T-helper 1 cell treated with Interleukin-12 subunit alpha and Interleukin-12 subunit beta and Interleukin-4 antibody, amounts not matched to agents 30 μg/mL and 1 μg/mL, for 36 hours (primary cell): ENCODE results near the gene RHOF.
A peak's percentile ranks its signal among the peaks of the same experiment; 100 is the strongest.

ENCODE experiments used
- H3K27ac Mint-ChIP-seq: one replicate; pipeline ENCODE4 v1.8.0; 2021; ENCODE audit warnings: mild to moderate bottlenecking, mixed read lengths
- H3K27me3 Mint-ChIP-seq: one replicate; pipeline ENCODE4 v1.8.0; 2021; ENCODE audit warnings: low read depth, mixed read lengths
- H3K36me3 Mint-ChIP-seq: one replicate; pipeline ENCODE4 v1.8.0; 2021; ENCODE audit warnings: low read depth, mixed read lengths
- H3K4me1 Mint-ChIP-seq: one replicate; pipeline ENCODE4 v1.8.0; 2021; ENCODE audit warnings: low read depth, mixed read lengths
- H3K4me3 Mint-ChIP-seq: one replicate; pipeline ENCODE4 v1.8.0; 2021; ENCODE audit warnings: mild to moderate bottlenecking, moderate library complexity, mixed read lengths
- H3K9me3 Mint-ChIP-seq: one replicate; pipeline ENCODE4 v1.8.0; 2021; ENCODE audit warnings: mixed read lengths

The RHOF gene, protein sequence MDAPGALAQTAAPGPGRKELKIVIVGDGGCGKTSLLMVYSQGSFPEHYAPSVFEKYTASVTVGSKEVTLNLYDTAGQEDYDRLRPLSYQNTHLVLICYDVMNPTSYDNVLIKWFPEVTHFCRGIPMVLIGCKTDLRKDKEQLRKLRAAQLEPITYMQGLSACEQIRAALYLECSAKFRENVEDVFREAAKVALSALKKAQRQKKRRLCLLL

DNA sequence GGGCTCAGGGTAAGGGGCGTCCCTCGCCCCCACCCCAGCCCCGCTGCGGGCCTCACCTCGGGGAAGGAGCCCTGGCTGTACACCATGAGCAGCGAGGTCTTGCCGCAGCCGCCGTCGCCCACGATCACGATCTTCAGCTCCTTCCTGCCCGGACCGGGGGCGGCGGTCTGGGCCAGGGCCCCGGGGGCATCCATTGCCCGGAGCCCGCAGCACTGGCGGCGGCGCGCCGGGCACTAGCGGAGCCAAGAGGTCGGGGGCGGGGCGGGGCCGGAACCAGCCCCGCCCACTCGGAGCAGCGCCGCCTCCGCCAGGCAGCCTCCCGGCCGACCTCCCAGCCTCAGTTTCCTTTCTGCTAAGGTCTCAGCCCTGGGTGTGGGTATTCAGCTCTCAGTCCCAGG, at the start of gene RHOF:
RHOF (minus strand) TSS at position 249 of the 398 bp plus-strand sequence; CDS start at position 194, 55 bp downstream.
- peaks cover 27% of the 10 kb centered on the region for H3K36me3 Mint-ChIP-seq
- H3K9me3 Mint-ChIP-seq: no peaks in the 10 kb centered on the region
- peak within 1 kb of the TSS; percentile 96 for H3K27ac Mint-ChIP-seq
- peaks cover 47% of the 10 kb centered on the region for H3K4me1 Mint-ChIP-seq
- H3K4me3 Mint-ChIP-seq: peak within 1 kb of the TSS; percentile 91
- no peaks in the 10 kb centered on the region for H3K27me3 Mint-ChIP-seq

DNA sequence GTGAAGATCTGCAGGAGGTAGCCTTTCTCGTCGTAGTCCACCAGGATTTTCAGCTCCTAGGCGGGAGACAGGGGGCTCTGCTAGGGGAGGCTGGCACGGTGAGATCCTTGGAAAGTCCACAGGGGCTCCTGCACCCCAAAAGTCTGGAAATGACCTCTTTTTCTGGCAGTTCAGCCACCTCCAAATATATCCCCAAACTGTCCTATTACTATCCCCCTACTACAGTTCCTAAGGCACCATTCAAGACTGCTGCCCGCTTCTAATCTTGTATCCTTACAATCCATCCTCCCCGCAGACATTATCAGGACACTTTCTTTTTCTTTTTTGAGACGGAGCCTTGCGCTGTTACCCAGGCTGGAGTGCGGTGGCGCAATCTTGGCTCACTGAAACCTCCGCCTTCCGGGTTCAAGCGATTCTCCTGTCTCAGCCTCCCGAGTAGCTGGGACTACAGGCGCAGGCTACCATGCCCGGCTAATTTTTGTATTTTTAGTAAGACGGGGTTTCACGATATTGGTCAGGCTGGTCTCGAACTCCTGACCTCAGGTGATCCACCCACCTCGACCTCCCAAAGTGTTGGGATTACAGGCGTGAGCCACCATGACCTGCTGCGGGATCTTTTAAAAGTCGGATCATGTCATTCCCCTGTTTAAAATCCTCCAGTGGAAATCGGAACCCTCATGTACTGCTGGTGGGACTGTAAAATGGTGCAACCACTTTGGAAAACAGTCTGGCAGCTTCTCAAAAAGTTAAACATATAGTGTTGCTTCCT, 46.7 kb upstream of the RHOF start:
- Mint-ChIP-seq H3K4me3 (peak overlapping the region; percentile 93), H3K4me1 (peaks cover 10% of the 10 kb centered on the region), H3K27me3 (no peaks in the 10 kb centered on the region)

DNA sequence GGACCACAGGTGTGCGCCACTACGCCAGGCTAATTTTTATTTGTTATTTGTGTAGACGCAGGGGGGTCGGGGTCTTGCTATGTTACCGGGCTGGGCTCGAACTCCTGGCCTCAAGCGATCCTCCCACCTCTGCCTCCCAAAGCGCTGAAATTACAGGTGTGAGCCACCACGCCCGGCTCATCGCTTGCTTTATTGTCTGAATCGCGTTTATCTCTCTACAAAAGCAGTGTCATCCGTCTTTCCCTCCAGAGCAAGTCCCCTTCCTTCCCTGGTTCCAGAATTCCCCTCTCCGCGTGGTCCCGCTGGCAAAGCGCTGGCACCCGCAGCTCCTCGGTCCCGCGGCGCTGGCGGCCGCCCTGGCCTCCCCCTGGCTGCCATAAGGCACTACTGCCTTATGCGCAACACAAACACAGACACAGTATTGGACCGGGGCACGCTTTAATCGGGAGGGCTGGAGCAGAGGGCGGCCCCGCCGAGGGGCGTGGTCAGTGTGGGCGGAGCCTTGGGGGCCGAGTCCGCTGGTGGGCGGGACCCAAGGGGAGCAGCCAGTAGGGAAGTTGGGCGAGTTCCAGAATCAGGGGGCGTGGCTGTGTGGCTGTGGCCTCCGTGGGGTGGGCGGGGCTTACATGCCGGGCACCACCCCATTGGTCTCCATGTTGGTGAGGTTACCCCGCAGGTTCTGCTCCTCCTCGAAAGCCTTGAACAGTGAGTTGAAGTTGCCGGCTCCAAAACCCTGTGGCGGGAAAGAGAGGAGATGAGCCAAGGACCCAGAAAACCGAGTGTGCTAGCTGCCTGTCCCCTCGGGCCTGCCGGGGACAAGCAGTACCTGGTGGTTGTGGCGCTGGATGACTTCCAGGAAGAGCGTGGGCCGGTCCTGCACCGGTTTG, 45.9 kb upstream of the RHOF start:
- Mint-ChIP-seq H3K4me3 (peak overlapping the region; percentile 93), H3K9me3 (no peaks in the 10 kb centered on the region), H3K36me3 (no peaks in the 10 kb centered on the region), H3K4me1 (peaks cover 10% of the 10 kb centered on the region), H3K27me3 (no peaks in the 10 kb centered on the region), H3K27ac (peak overlapping the region; percentile 77)

More for the DNA sequence above, 46.7 kb upstream of the RHOF start:
- no peaks in the 10 kb centered on the region for H3K36me3 Mint-ChIP-seq
- peak overlapping the region; percentile 77 for H3K27ac Mint-ChIP-seq
- H3K9me3 Mint-ChIP-seq: no peaks in the 10 kb centered on the region

DNA sequence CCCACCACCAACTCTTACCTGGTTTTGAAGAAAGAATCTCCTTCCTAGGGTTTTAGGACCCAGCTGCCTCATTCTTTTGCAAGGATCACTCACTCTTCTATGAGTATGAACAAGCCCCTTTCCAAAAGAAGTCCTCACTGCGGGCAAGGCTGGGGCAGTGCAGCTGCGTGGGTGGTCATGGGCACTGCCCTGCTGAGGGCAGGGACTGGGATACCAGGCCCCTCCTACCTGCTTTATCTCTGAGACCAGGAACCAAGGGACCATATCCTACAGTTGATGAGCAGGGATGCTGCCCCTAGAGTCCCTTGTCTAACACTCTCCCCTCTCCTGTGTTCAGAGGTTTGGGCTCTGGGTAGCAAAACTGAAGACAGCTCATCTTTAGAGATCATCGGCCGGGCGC, 44.6 kb upstream of the RHOF start:
- Mint-ChIP-seq H3K36me3 (peaks cover 3% of the 10 kb centered on the region), H3K9me3 (no peaks in the 10 kb centered on the region), H3K27me3 (no peaks in the 10 kb centered on the region), H3K4me3 (no peak overlapping the region), H3K27ac (no peak overlapping the region), H3K4me1 (peaks cover 10% of the 10 kb centered on the region)

DNA sequence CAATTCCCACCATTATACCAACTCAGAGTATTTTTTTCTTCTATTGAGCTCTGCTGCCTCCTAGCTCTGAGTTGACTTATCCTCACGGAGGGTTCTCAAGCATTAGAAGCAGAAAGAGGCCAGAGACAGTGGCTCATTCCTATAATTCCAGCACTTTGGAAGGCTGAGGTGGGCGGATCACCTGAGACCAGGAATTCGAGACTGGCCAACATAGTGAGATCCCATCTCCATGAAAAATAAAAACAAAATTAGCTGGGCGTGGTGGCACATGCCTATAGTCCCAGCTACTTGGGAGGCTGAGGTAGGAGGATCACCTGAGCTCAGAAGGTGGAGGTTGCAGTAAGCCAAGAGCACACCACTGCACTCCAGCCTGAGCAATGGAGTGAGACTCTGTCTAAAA, 44.2 kb upstream of the RHOF start:
- H3K9me3 Mint-ChIP-seq: no peaks in the 10 kb centered on the region
- peaks cover 4% of the 10 kb centered on the region for H3K36me3 Mint-ChIP-seq
- H3K4me3 Mint-ChIP-seq: no peak overlapping the region
- H3K27me3 Mint-ChIP-seq: no peaks in the 10 kb centered on the region
- H3K4me1 Mint-ChIP-seq: peaks cover 10% of the 10 kb centered on the region
- no peak overlapping the region for H3K27ac Mint-ChIP-seq

DNA sequence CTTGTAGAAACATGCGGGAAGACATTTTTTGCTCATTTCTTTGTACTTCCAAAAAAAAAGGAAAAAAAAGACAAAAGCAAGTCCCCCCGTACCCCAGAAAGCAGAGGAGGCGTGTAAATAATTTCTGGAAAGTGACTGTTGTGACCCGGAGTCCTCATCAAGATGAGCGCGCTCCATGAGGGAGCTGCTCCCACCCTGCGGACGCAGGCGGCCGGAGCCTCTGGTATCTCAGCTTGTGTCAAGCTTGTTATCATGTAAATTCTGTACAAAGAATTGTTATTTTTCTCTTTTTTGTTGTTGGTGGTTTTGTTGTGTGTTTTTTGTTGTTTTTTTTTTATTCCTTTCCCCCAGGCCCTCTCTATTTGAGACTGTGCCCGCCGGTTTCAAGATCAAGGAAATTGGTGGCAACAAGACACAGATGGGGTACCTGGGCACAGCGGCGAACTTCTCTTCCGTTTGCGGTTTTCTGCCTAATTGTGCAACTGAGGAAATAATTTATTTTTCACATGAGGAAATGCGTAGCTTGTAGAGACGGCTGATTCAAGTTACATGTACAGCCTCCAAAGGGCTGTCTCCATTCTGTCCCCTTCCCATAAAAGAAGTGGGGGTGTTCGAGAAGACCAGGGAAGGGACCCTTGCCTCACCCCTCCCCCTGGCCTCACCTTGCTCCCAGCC, 38.2 kb upstream of the RHOF start:
- H3K4me3 Mint-ChIP-seq: no peak overlapping the region
- H3K36me3 Mint-ChIP-seq: peaks cover 37% of the 10 kb centered on the region
- no peak overlapping the region for H3K27ac Mint-ChIP-seq
- H3K4me1 Mint-ChIP-seq: peaks cover 2% of the 10 kb centered on the region
- no peaks in the 10 kb centered on the region for H3K27me3 Mint-ChIP-seq
- no peaks in the 10 kb centered on the region for H3K9me3 Mint-ChIP-seq

DNA sequence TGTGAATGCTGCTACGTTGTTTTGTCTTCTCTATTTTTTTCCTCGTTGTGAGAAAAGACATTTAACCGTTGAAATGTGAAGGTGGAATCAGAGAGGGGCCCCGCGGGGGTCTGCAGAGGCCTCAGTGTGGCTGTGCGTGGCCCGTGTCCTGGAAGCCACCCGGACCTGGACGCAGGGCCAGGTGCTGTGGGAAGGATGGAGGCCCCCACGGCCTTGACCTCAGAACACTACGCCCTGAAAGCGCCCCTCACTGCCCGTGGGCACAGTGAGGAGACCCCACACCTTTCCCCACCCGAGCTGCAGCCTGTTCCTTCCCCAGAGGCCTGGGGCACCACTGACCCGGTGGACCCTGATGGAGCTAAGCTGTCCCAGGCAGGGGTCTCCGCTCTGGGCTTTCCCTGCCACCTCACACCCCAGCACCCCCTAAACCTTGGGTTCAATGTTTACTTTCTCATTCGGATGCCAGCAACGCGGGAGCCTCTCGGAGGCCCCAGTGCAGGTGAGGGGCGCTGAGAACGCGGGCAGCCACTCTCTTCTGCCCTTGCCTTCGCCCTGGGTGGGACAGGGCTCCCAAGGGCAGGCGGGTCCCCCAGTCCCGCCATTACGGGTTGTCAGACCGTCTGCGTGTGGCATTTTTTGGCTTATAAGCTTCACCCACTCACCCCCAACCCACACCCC, 37.2 kb upstream of the RHOF start:
- Mint-ChIP-seq H3K4me1 (peaks cover 5% of the 10 kb centered on the region), H3K27ac (no peak overlapping the region), H3K9me3 (no peaks in the 10 kb centered on the region), H3K36me3 (peaks cover 43% of the 10 kb centered on the region), H3K27me3 (no peaks in the 10 kb centered on the region), H3K4me3 (no peak overlapping the region)

DNA sequence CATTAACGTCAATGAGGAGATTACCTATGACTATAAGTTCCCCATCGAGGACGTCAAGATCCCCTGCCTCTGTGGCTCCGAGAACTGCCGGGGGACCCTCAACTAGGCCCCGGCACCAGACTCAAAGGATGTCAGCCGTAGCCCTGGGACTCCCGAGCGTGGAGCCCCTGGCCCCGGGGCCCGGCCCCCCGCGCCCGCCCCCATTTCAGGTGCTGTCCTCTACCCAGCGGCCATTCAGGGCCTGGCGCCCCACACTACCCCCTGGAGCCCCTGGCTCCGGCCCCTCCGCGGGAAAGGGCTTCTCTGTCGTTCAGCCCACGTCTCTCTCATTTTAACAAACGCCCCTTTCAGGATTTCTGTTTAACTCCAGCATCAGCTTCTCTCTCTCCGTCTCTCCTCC, 36.6 kb upstream of the RHOF start:
- peaks cover 44% of the 10 kb centered on the region for H3K36me3 Mint-ChIP-seq
- no peak overlapping the region for H3K27ac Mint-ChIP-seq
- no peak overlapping the region for H3K4me3 Mint-ChIP-seq
- H3K4me1 Mint-ChIP-seq: peaks cover 5% of the 10 kb centered on the region
- no peaks in the 10 kb centered on the region for H3K9me3 Mint-ChIP-seq
- H3K27me3 Mint-ChIP-seq: no peaks in the 10 kb centered on the region

DNA sequence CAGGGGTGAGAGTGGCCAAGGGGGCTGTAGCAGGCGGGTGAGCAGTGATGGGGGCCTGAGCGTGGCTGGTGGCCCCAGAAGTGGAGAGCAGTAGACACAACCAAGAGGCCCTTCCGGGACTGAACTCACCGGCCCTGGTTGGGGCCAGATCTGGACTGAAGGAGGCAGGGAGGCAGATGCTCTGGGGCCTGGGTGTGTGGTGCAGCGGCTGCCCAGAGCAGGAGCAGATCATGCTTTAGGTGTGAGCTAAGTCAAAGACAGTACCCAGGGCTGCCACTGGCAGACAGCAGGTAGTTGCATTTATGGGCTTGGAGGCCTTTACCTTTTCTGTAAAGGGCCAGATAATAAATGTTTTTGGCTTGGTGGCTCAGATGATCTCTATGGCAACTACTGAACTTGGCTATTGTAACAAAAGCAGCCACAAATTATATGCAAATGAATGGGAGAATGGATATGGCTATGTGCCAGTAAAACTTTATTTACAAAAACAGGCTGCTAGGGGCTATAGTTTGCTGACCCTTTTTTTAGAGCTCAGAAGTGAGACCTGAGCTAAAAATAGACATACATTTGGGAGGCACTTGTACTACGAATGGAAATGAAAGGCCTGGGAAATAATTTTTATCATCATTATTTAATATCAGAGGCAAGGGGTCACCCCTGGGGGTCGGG, 35.9 kb upstream of the RHOF start:
- Mint-ChIP-seq H3K27me3 (no peaks in the 10 kb centered on the region), H3K4me1 (peaks cover 5% of the 10 kb centered on the region), H3K36me3 (peaks cover 48% of the 10 kb centered on the region), H3K9me3 (no peaks in the 10 kb centered on the region), H3K27ac (no peak overlapping the region), H3K4me3 (no peak overlapping the region)

DNA sequence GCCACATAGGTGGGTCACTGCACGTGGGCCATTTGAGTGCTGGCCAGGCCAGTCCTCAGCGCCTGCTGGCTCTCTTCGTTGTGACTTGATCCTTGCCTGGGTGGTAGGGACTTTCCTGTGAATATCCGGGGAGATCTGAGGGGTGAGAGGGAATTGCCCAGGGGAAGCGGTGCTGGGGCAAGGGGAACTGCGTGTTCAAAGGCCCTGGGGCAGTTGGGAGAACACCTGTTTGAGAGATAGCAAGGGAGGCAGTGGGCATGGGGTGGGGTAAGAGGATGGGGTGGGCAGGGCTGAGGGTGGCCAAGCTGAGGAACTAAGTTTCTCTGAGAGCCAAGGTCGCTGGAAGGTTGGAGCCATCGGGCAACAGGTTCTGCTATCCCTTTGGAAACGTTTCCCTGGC, 35.3 kb upstream of the RHOF start:
- H3K4me3 Mint-ChIP-seq: no peak overlapping the region
- H3K27ac Mint-ChIP-seq: no peak overlapping the region
- H3K9me3 Mint-ChIP-seq: no peaks in the 10 kb centered on the region
- peaks cover 52% of the 10 kb centered on the region for H3K36me3 Mint-ChIP-seq
- H3K27me3 Mint-ChIP-seq: no peaks in the 10 kb centered on the region
- H3K4me1 Mint-ChIP-seq: peaks cover 5% of the 10 kb centered on the region

DNA sequence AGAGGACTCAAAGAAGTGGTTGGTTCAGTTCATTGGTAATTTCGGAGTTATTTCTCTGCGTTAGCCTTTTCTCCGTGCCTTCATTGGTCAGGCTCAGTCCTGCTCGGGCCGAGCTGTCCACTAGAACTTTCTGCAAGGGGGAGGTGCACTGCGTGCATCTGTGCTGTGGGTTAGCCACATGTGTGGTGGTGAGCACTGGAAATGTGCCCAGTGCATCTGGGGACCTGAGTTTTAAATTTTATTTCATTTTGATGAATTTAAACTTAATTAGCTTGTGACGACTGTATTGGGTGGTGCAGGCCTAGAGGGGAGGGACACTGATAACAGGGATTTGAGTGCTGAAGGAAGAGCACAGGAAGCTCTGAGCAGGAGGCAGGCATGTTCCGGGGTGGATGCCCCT, 34.8 kb upstream of the RHOF start:
- Mint-ChIP-seq H3K27ac (no peak overlapping the region), H3K9me3 (no peaks in the 10 kb centered on the region), H3K36me3 (peaks cover 56% of the 10 kb centered on the region), H3K4me1 (peaks cover 5% of the 10 kb centered on the region), H3K27me3 (no peaks in the 10 kb centered on the region), H3K4me3 (no peak overlapping the region)

DNA sequence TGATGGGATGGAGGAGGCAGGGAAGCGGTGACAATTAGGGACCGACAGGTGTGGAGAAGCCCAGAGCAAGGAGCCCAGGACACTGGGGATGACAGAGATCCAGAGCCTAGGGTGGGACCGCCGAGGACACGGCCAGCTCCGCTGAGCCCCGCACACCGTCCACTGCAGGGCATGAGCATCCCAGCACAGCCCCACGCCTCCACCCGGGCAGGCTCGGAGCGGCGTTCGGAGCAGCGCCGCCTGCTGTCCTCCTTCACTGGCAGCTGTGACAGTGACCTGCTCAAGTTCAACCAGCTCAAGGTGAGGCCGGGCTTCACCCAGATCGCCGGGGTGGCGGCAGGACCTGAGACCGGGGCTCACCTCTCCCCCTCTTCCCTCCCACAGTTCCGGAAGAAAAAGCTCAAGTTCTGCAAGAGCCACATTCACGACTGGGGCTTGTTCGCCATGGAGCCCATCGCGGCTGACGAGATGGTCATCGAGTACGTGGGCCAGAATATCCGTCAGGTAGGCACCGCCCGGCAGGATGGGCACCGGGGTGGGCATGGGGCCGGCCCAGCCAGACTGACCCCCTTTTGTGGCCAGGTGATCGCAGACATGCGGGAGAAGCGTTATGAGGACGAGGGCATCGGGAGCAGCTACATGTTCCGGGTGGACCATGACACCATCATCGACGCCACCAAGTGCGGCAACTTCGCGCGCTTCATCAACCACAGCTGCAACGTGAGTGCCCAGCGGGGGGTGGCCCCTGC, 34.0 kb upstream of the RHOF start:
- H3K27ac Mint-ChIP-seq: no peak overlapping the region

More for the DNA sequence above, 34.0 kb upstream of the RHOF start:
- peaks cover 5% of the 10 kb centered on the region for H3K4me1 Mint-ChIP-seq
- H3K4me3 Mint-ChIP-seq: no peak overlapping the region
- H3K27me3 Mint-ChIP-seq: no peaks in the 10 kb centered on the region
- peaks cover 51% of the 10 kb centered on the region for H3K36me3 Mint-ChIP-seq
- no peaks in the 10 kb centered on the region for H3K9me3 Mint-ChIP-seq
